COR-L47 (cell line): ENCODE measurements around the gene GPR101.
"Not testable (repeated sequence)": the region's sequence is repeated elsewhere in the genome, so short reads cannot be mapped to it uniquely, and the experiment has no call there.

Experiments used
- DNase-seq: peaks from one replicate; lab custom pipeline; 2025; lab: John Stamatoyannopoulos, UW

Gene GPR101

DNA sequence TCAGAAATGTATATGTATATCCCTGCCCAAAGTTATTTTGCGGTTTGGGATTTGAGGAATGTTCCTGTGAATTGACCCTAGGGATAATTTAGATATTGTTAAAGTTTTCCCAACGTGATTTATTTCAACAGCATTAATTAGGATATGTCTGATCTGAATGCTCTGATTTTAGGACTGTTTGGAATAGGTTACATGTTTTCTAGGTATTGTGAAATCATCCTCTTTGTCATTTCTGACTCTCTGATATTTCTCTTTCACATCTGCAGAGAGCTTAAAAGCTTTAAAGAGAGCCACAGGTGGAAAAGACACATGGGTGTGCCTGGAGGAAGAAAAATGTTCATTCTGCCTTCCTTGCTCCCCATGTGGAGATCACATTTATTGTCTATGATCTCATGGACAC, 5.1 kb downstream of the GPR101 start:
- no peak for DNase-seq

DNA sequence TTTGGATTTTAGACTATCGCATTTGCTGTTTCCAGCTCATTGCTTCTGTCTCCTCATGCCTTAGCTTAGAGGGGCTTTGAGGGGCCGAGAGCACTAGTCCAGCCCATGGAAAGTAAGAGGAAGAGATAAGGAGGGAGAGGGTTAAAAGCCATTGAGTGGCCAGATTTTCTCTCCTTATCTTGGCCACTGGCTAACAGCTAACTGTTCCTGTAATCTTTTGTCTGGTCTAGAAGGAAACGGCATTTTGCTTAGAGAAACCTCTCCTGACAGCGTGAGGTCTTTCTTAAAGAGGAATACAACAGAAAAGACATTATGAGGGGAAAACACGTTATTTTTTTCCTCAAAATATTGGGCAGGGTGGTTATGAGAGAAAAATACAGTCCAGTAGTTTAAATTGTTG, 7.9 kb downstream of the GPR101 start:
- no peak for DNase-seq

DNA sequence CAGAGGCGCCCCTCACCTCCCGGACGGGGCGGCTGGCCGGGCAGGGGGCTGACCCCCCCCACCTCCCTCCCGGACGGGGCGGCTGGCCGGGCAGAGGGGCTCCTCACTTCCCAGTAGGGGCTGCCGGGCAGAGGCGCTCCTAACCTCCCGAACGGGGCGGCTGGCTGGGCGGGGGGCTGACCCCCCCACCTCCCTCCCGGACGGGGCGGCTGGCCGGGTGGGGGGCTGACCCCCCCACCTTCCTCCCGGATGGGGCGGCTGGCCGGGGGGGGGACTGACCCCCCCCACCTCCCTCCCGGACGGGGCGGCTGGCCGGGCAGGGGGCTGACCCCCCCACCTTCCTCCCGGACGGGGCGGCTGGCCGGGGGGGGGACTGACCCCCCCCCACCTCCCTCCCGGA, 33.6 kb downstream of the GPR101 start:
- DNase-seq = not testable (repeated sequence)

DNA sequence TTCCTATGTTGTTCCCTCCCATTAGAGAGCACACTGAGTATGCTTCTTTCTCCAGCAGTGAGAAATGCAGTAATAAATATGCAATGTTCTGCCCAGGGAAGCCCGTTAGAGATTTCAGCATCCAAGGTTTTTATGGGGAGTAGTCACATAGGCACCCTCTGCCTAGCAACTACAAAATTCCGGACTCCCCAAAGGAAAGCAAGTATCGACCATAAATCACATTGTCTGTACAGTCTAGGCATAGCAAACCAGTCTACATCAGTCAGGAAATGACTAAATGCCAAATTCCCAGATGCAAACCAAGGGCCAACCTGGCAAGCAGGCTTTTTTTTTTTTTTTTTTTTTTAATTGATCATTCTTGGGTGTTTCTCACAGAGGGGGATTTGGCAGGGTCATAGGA, 34.8 kb downstream of the GPR101 start:
- no peak for DNase-seq
